ENCODE results near the gene PDE8B.

- no peak for TF ChIP-seq EP300 (IDR thresholded peaks at IDR 0.05)
- TF ChIP-seq CTCF (IDR thresholded peaks at IDR 0.05) = no peak
- TF ChIP-seq POLR2A (IDR thresholded peaks at IDR 0.05) = no peak
- no peak for TF ChIP-seq POLR2AphosphoS5 (IDR thresholded peaks at IDR 0.05)
These were observed 28.8 kb downstream of the PDE8B start for GRCh38 chr5:77239126-77239741.

All from sigmoid colon (tissue), 4 donors.